ENCODE data around the gene ZNF467. TPM values are rescaled to one million over a fixed set of nuclear protein-coding genes. Genes with fewer than 3 reads are reported as not detected.

ZNF467 gene
- total RNA-seq, 1 donor from 2014 or later, result 1.4 TPM

DNA sequence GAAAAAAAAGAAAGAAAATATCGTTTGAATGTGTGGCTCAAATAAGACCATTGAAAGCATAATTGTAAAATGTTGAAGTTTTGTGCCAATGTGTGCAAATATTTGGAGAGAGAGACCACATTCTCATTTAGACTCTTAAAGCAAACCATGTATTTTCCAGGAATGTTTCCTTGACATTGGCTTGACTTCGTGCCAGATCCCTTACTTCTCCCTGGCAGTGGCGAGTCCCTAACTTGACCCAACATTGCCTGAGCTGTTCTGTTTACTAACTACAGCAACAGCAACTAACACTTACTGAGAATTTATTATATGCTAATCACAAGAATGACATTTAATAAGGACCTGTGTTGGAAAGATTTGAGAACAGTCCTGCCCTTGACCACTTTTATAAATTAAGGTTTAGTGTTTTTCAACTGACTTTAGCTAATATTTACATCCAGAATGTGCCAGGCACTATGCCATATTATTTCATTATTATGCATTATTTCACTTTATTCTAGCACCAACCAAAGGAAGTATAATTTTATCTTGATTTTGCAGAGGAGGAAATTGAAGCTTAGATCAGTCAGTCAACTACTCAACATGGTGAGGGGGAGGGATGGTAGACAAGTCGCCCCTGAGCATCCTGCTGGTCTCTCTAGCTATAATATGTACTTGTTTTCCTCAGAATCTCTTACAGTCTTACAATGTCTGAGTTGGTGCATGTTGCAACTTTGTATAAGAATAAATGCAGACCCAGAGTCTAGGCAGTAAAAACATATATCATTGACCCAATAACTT, 29.7 kb downstream of the ZNF467 start:
- Mint-ChIP-seq H3K27me3 (ENCODE audit: unreplicated experiment) (peaks cover 7% of the 10 kb centered on the region), H3K27ac (ENCODE audit: unreplicated experiment) (no peak overlapping the region), H3K36me3 (ENCODE audit: unreplicated experiment) (no peaks in the 10 kb centered on the region), H3K4me1 (ENCODE audit: low read depth, unreplicated experiment) (peaks cover 6% of the 10 kb centered on the region), H3K9me3 (ENCODE audit: unreplicated experiment) (no peaks in the 10 kb centered on the region), H3K4me3 (ENCODE audit: unreplicated experiment) (no peak overlapping the region)
- no peak for DNase-seq
- TF ChIP-seq, protein P1, sequence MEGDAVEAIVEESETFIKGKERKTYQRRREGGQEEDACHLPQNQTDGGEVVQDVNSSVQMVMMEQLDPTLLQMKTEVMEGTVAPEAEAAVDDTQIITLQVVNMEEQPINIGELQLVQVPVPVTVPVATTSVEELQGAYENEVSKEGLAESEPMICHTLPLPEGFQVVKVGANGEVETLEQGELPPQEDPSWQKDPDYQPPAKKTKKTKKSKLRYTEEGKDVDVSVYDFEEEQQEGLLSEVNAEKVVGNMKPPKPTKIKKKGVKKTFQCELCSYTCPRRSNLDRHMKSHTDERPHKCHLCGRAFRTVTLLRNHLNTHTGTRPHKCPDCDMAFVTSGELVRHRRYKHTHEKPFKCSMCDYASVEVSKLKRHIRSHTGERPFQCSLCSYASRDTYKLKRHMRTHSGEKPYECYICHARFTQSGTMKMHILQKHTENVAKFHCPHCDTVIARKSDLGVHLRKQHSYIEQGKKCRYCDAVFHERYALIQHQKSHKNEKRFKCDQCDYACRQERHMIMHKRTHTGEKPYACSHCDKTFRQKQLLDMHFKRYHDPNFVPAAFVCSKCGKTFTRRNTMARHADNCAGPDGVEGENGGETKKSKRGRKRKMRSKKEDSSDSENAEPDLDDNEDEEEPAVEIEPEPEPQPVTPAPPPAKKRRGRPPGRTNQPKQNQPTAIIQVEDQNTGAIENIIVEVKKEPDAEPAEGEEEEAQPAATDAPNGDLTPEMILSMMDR (IDR thresholded peaks at IDR 0.05; ENCODE audit: partially characterized antibody, unreplicated experiment), result no peak

DNA sequence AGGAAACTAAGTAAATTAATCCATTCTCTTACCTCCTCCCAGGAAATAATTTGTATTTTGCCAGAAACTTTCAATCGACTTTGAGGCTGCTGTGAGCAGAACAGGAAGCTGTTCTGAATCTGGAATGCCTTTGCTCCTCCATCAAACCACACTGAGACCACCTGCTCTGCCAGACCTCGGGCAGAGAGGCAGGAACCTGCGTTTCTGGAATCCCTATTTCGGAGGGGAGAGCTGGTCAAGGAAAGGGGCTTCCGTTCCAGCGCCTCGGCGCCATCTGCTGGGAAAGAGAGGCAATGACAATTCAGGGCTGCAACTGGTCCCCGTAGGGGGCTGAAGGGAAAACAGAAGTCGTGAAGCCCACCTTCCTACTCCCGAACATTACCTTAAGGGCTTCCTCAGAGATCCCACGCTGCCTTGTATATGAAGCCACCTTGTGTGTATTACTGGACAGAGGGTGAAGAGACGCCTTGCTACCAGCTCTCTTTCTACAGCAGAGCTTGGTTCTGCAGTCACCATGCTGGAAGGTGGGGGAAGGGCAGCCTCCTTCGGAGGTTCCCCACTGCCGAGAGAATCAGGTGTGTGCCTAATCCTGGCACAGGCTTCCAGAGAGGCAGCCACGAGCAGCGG, 31.2 kb downstream of the ZNF467 start:
- peak; percentile 87 for DNase-seq
- H3K9me3 Mint-ChIP-seq (ENCODE audit: unreplicated experiment), result no peaks in the 10 kb centered on the region
- no peaks in the 10 kb centered on the region for H3K36me3 Mint-ChIP-seq (ENCODE audit: unreplicated experiment)
- peak overlapping the region; percentile 74 for H3K4me3 Mint-ChIP-seq (ENCODE audit: unreplicated experiment)
- H3K27me3 Mint-ChIP-seq (ENCODE audit: unreplicated experiment), result peaks cover 7% of the 10 kb centered on the region
- H3K4me1 Mint-ChIP-seq (ENCODE audit: low read depth, unreplicated experiment), result peaks cover 6% of the 10 kb centered on the region
- TF ChIP-seq, protein P1 (IDR thresholded peaks at IDR 0.05; ENCODE audit: partially characterized antibody, unreplicated experiment), result peak; percentile 81
- H3K27ac Mint-ChIP-seq (ENCODE audit: unreplicated experiment), result no peak overlapping the region

DNA sequence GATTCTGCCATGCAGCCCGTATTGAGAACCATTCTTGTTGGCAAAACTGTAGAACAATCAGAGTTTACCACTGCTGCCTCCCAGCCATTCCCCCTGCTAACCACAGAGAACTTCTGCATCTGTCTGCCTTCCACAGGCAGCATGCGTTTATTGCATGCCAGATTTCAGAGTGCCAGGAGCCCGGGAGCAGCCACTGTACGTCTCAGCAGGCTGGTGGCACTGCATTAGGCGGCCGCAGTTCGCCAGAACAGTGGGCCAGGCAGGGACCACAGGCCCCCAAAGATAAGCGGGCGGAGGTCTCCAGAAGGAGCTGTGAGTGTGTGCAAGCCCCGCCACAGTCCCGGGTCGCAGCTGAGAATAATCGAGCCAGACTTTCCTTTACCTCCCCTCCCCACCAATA, 31.8 kb downstream of the ZNF467 start:
- Mint-ChIP-seq H3K36me3 (ENCODE audit: unreplicated experiment) (no peaks in the 10 kb centered on the region), H3K27ac (ENCODE audit: unreplicated experiment) (no peak overlapping the region), H3K4me1 (ENCODE audit: low read depth, unreplicated experiment) (peaks cover 6% of the 10 kb centered on the region), H3K9me3 (ENCODE audit: unreplicated experiment) (no peaks in the 10 kb centered on the region), H3K27me3 (ENCODE audit: unreplicated experiment) (peaks cover 7% of the 10 kb centered on the region), H3K4me3 (ENCODE audit: unreplicated experiment) (peak overlapping the region; percentile 74)
- no peak for DNase-seq
- TF ChIP-seq, protein P1 (IDR thresholded peaks at IDR 0.05; ENCODE audit: partially characterized antibody, unreplicated experiment), result no peak

DNA sequence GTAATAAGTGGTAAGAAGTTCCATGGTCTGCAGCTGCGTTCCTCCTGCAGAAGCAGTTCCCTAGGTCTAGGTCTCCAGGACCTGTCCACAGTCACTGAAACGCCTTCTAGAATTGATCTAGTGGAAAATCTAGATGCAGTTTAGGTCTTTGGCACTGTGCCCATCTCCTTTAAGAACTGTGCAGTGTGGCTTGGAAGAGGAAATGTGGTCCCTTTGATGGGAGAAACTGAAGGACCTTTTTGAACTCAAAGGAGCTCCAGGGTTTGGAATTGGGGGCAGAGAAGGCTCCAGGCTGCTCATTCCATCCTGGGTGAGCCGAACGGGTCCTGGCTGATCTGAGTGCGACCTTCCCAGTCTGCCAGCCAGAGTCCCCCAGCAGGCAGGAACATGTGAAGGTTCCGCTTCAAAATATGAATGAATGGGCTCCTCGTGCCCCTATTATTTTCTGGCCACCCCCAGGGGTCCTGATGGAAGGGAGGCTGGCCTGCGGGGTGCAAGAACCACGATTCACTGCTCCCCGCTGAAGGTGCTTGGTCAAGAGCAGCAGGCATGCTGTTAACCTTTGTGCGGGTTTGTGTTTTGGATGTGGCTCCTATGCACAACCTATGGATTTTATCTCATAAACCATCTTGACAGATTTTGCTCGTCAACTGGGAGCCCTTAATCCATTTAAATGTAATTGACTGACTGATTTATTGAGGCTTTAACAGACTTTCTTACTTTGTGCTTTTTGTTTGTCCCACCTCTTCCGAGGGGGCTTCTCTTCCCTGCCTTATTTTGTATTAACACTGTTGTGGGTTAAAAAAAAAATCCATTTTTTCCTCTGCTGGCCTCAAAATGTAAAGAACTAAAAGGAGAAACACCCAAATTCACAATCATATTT, 36.7 kb downstream of the ZNF467 start:
- TF ChIP-seq, protein P1 (IDR thresholded peaks at IDR 0.05; ENCODE audit: partially characterized antibody, unreplicated experiment), result no peak
- H3K27me3 Mint-ChIP-seq (ENCODE audit: unreplicated experiment), result peaks cover 13% of the 10 kb centered on the region
- no peaks in the 10 kb centered on the region for H3K36me3 Mint-ChIP-seq (ENCODE audit: unreplicated experiment)
- peaks cover 5% of the 10 kb centered on the region for H3K9me3 Mint-ChIP-seq (ENCODE audit: unreplicated experiment)
- H3K4me1 Mint-ChIP-seq (ENCODE audit: low read depth, unreplicated experiment), result no peaks in the 10 kb centered on the region
- no peak overlapping the region for H3K4me3 Mint-ChIP-seq (ENCODE audit: unreplicated experiment)
- DNase-seq, result no peak
- H3K27ac Mint-ChIP-seq (ENCODE audit: unreplicated experiment), result no peak overlapping the region
